HG03558 (cell line): ENCODE data around the gene PRTG.
"Not testable (repeated sequence)": the region's sequence is repeated elsewhere in the genome, so short reads cannot be mapped to it uniquely, and the experiment has no call there.

Experiments
- ATAC-seq: cut with Tn5 transposase; IDR thresholded peaks from one replicate; pipeline ENCODE4 v1.9.1; 2021; ENCODE audit warnings: moderate number of reproducible peaks; ENCODE audit not compliant: unreplicated experiment; ENCODE audit errors: extremely low read depth

PRTG gene

DNA sequence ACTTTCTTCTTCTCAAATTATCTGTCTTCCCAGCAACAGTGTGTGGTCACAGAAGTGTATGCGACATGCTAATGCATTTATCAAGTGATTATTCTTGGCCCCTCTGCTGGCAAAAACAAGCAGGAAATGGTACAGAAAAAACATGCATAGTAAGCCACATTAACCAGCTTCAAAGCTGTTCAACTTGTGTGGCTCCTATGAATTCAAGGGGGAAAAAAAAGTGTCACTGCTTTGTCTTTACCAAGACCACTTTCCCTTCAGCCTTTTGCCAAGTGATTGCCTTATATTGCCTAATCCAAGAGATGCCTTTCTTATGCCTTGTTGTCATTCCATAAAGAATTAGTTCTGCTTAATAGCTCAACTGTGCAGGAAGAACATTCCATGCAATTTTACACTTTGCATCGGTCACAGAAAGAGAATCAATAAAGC lies 39.1 kb downstream of the PRTG start:
- no peak for ATAC-seq

DNA sequence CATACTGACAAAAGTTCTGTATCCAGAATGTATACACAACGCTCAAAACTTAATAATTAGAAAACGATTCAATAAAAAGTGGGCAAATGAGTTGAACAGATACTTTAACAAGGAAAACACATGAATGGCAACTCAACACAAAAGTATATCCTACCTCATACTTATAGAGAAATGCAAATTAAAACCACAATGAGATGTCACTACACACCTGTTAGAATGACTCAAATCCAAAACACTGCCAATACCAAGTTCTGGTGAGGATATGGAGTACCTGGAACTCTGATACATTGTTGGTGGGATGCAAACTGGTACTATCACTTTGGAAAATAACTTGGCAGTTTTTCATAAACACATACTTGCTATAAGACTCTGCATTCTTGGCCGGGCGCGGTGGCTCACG lies 42.1 kb downstream of the PRTG start:
- no peak for ATAC-seq

DNA sequence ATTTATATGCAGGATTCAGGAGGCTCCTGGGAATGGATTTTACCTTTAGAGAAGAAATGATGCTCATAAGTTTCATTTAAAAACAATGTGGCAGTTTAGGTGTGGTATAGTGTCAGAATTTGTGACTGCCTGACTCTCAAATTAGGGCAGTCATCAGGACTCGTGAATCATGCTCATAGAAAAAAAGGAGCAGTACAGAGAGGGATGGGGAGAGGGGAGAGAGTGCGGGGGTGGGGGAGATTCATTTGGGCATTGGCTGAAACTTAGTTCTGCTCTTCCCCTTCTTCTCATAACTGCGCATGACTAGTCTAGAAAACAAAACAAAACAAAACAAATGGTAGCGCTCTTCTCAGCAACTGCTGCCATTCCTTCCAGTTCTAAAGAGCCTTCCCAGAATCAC lies 44.3 kb downstream of the PRTG start:
- ATAC-seq, result no peak

DNA sequence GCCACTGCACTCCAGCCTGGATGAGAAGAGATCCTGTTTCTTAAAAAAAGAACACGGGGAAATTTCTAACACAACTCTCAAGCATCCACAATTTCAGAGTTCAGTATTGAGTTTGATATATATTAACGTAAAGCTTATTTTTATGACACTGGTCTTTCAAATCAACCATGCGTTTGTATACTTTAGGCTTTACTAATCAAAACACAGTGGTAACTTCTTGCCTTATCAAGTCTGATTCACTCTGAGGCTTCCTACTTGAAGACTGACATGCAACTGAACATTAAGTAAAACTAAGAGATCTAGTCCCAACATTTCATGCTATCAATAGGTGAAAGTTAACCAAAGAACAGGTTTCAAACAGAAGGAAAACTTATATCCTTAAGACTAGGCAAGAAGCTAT lies 46.7 kb downstream of the PRTG start:
- ATAC-seq, result no peak

DNA sequence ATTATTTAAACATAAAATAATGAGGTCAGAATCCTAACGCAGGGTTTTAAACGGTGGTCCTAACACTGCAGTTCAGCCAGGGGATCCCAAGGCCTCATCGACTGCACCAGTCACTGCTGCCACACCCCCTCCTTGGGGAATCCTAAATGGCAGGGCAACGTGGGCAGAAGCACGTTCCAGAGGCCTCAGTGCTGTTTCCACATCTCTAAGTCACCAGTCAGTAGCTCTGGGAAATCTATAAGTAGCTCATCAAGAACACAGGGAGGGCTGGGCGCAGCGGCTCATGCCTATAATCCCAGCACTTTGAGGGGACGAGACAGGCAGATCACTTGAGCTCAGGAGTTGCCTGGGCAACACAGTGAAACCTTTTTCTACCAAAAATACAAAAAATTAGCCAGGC lies 47.5 kb downstream of the PRTG start:
- ATAC-seq, result no peak

GRCh38 chr15:55694652-55695150 lies 48.3 kb downstream of the PRTG start:
- ATAC-seq, result peak; percentile 89

- not testable (repeated sequence) for ATAC-seq
Observed at GRCh38 chr15:55693116-55693515, 49.8 kb downstream of the PRTG start.

DNA sequence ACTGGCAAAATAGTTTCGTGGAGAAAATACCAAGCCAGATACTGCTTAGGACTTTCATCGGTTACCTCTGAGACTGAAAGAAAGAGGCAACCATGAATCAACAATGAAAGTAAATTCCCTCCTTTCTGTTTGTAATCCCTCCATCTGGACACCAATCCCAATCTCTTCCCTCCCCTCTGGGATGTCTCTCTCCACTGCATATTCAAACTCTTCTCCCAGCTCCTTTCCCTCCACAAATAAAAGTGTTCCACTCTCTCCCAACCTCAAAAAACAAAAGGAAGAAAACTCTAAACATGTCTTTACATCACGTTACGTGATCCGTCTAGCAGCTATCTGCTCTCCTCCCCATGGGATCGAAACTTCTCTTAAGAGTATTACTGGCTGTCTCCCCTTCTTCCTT lies 55.2 kb downstream of the PRTG start:
- ATAC-seq, result no peak

GRCh38 chr15:55685286-55685685 lies 57.7 kb downstream of the PRTG start:
- peak; percentile 61 for ATAC-seq

GRCh38 chr15:55683376-55683775 lies 59.6 kb downstream of the PRTG start:
- ATAC-seq, result no peak

GRCh38 chr15:55681631-55682030 lies 61.3 kb downstream of the PRTG start:
- no peak for ATAC-seq

DNA sequence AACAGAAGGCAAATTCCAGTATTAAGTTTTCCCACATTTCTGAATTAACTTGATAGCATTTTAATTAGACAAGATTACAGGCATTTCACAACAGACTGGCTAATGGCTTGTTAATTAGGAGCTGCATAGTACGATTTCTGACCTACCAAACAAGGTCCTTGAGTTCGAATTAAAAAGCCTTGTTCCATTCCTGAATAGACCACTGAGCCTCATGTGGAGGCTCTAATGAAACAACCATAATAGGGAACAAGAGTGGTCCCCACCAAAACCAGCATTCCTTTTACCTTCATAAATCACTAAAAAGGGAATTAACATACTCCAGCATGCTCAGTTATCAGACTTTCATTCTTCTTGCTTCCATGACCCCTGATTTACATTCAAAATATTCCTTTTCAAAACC lies 66.4 kb downstream of the PRTG start:
- no peak for ATAC-seq

- ATAC-seq, result no peak
Observed at GRCh38 chr15:55673287-55673686, 69.7 kb downstream of the PRTG start.

GRCh38 chr15:55669270-55669669 lies 73.7 kb downstream of the PRTG start:
- no peak for ATAC-seq

DNA sequence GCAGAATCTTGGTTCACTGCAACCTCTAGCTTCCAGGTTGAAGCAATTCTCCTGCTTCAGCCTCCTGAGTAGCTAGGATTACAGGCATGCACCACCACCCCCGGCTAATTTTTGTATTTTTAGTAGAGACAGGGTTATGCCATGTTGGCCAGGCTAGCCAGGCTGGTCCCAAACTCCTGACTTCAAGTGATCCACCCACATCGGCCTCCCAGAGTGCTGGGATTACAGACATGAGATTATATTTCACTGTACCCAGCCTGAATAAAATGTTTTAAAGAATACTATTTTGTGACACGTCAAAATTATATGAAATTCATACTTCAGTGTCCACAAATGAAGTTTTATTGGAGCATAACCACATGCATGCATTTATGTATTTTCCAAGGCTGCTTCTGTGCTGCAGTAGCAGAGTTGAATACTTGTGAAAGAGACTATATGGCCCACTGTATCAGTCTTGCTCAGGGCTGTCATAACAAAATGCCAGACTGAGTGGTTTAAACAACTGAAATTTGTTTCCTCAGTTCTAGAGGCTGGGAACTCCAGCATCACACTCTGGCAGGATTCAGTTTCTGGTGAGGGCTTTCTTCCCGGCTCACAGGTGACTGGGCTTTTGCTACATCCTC lies 77.2 kb downstream of the PRTG start:
- no peak for ATAC-seq

DNA sequence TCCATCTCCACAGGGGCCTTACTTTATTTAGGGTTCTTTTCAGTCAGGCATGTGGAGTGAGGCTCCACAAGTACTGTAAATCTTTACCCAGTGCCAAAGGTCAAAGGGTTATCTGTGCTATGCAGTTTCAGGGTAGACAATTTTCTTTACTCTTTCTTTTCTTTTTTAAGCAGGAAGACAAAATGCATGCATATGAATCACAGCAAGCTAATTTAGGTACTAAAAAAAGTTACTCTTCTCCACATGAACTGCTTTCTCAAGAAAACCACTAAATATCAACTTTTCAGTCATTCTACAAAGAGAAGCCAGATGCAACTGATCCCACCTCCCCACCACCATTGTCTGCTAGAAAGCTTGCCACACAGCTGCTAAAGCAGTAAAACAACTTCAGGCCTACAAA lies 81.5 kb downstream of the PRTG start:
- no peak for ATAC-seq

DNA sequence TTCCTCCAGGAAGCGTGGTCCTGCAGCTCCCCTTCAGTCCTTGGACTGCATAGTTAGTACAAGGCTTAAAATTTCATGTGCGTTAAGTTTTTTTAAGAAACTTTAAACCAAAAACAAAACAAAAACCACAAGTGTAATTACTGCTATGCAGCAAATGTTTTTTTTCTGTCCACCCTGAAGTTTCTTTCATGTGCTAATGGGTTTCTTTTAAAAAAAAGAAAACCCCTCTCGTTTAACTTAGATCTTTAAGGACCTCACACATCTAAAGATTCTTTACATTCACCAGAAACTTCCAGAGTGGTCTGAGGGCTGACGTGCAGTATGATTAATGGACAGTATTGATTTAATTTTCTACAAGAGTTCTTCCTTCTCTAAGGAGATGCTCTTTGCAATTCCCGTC lies 82.8 kb downstream of the PRTG start:
- ATAC-seq, result no peak

- no peak for ATAC-seq
Observed at GRCh38 chr15:55659481-55659880, 83.5 kb downstream of the PRTG start.

GRCh38 chr15:55658886-55659285 lies 84.1 kb downstream of the PRTG start:
- no peak for ATAC-seq

GRCh38 chr15:55654561-55655031 lies 88.4 kb downstream of the PRTG start:
- no peak for ATAC-seq

GRCh38 chr15:55652909-55653495 lies 90.0 kb downstream of the PRTG start:
- no peak for ATAC-seq

DNA sequence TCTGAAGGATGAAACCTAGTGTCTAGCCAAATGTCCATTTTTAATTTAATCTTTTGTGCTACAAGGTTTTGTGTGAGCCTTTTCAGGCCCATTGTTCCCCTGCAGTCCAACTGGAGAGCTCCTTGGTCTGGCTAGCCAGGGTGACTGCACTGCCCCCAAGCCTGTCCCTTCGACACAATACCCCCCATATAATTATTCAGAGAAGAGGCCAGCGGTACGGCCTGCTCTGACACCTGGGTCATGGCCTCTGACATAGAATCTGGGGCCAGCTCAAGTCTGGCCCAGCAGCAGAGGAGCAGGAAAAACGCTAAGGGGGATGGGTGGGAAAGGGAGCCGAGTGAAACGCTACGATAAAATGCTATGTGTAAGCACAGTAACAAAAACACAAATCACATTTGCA lies 90.6 kb downstream of the PRTG start:
- ATAC-seq, result no peak
